ENCODE results near the gene AGPS. TPM values are rescaled to one million over a fixed set of nuclear protein-coding genes. Genes with fewer than 3 reads are reported as not detected.

AGPS gene
- total and polyA plus RNA-seq, 2 of the 13 experiments (the other 11 are each of a cell fraction or from before 2014, with no cell fraction given): 39.4 to 99.0 TPM

GRCh38 chr2:177552422-177553175, 160.0 kb downstream of the AGPS start (continued):
- TF ChIP-seq REST (IDR thresholded peaks at IDR 0.05; ENCODE audit: borderline replicate concordance in 1 of 2, low read depth in 1 of 2, low read length in 2 of 2) (no peak), ZFP82 (CRISPR knock-in tag; IDR thresholded peaks at IDR 0.05; ENCODE audit: borderline replicate concordance) (no peak), ZNF121 (CRISPR knock-in tag; IDR thresholded peaks at IDR 0.05) (no peak; the same call in 1 of the 2 replicates), ZBTB37 (CRISPR knock-in tag; IDR thresholded peaks at IDR 0.05) (0 out of 2 replicates have a peak, but pooled peaks have one; percentile 37), ZBTB14 (CRISPR knock-in tag; IDR thresholded peaks at IDR 0.05) (0 out of 2 replicates have a peak, but pooled peaks have one; percentile 21), PLSCR1 (CRISPR knock-in tag; IDR thresholded peaks at IDR 0.05; ENCODE audit: borderline replicate concordance) (no peak), XBP1 (CRISPR knock-in tag; IDR thresholded peaks at IDR 0.05) (no peak), SIX1 (CRISPR knock-in tag; IDR thresholded peaks at IDR 0.05; ENCODE audit: borderline replicate concordance) (no peak), ZBTB39 (CRISPR knock-in tag; IDR thresholded peaks at IDR 0.05) (peak; percentile 21; the same call in 1 of the 2 replicates), PHF8 (CRISPR knock-in tag; IDR thresholded peaks at IDR 0.05) (peak; percentile 88), MXD3 (CRISPR knock-in tag; IDR thresholded peaks at IDR 0.05) (no peak), BCL6 (CRISPR knock-in tag; IDR thresholded peaks at IDR 0.05) (no peak), ZNF557 (CRISPR knock-in tag; IDR thresholded peaks at IDR 0.05) (no peak), HNF4G (IDR thresholded peaks at IDR 0.05; ENCODE audit: borderline replicate concordance, low read depth, low read length) (no peak; the same call in 1 of the 2 replicates), HNF4G (CRISPR knock-in tag; IDR thresholded peaks at IDR 0.05; ENCODE audit: borderline replicate concordance, low read depth) (no peak), PBX2 (CRISPR knock-in tag; IDR thresholded peaks at IDR 0.05) (no peak), MAFF (IDR thresholded peaks at IDR 0.05; ENCODE audit: low read depth, low read length) (no peak), ZNF282 (IDR thresholded peaks at IDR 0.05; ENCODE audit: partially characterized antibody) (no peak)
